ENCODE measurements around the gene TMEM184B.
"Not testable (repeated sequence)": the region's sequence is repeated elsewhere in the genome, so short reads cannot be mapped to it uniquely, and the experiment has no call there.

TMEM184B gene

DNA sequence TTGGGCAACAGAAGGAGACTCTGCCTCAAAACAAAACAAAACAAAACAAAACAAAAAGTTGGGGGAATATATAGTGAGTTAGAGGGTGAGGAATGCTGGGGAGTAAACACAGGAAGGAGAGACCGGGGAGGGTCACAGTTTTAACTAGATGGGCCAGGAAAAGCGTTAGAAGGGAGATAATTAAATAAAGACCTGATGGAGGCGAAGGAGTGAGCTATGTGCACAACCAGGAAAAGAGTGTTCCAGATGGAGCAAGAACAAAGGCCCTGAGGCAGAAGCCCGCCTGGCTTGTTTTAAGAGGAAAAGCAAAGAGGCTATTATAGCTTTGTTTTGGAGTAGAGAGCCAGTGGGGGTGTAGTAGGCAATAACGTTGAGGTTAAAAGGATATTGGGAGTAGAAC, 86.4 kb downstream of the TMEM184B start:
- in situ Hi-C loops (cut with MboI; ENCODE audit: low sequenced_read_pairs), result no loop called here

GRCh38 chr22:38184788-38185187, 88.0 kb downstream of the TMEM184B start:
- in situ Hi-C loops (cut with MboI; ENCODE audit: low sequenced_read_pairs), result no loop called here

DNA sequence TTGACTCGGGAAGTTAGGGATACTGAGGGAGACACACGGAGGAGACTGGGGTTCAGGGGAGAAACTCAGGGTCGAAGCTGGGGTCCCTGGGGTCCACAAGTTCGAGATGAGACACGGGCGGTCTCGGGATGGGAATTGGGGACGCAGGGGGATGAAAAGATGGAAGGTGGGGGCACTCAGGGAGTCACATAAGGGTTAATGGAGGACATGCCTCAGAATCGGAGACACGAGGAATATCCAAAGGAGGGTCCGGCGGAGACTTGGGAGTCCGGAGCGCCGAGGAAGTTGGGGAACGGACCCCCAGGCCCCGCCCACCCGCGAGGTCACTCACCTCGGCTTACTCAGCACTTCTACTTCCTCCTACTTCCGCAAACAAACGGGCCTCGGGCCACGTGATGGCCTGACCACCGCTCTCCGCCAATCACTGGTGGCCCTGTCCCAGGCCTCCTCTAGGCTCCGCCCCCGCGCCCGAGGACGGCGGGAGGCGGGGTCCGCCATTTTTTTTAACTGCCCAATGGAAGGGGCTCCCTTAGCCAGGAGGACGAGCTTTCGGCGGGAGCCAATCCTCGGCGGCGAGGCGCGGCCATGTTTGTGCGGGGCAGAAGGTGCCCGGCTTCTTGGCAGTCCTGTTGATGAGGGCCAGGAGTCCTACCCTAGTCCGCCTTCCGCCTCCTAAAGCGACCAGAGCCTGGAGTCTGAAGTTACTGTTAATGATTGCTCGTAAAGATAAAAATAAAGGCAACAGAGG, 91.2 kb downstream of the TMEM184B start, which contains the start of gene PLA2G6:
PLA2G6 (minus strand) TSS at position 378 of the 748 bp plus-strand sequence. CDS start 12,404 bp downstream, outside the sequence.
- in situ Hi-C loops (cut with MboI; ENCODE audit: low sequenced_read_pairs), result no loop called here

DNA sequence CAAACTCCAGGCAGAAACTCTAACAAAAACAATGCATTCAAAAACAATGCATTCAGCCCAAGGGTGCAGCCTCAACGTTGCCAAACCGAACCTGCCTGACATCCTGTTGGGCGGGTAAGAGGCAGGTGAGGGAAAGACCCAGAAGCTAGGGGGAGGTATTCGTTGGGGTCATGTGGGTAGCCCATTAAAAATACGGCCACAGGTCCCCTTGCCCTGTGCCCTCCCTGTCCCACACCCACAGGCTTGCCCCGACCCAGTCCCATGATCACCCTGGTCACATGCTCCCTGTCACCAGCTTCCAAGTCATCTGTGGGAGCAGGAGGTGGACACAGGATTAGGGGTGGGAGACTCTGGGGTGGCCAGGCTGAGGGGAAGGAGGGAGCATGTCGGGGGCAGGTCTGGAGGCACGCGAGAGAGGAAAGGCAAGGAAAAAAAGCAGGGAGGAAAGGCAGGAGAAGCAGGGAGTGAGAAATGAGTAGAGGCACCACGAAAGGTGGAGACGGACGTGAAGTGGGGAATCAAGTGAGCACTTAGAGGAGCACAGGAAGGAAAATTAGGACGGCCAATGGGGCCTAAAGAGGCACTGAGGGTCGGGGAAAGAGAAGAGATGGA, 91.9 kb downstream of the TMEM184B start:
- in situ Hi-C loops (cut with MboI; ENCODE audit: low sequenced_read_pairs), result no loop called here

GRCh38 chr22:38178605-38178937, 94.2 kb downstream of the TMEM184B start:
- in situ Hi-C loops (cut with MboI; ENCODE audit: low sequenced_read_pairs), result not testable (repeated sequence)

DNA sequence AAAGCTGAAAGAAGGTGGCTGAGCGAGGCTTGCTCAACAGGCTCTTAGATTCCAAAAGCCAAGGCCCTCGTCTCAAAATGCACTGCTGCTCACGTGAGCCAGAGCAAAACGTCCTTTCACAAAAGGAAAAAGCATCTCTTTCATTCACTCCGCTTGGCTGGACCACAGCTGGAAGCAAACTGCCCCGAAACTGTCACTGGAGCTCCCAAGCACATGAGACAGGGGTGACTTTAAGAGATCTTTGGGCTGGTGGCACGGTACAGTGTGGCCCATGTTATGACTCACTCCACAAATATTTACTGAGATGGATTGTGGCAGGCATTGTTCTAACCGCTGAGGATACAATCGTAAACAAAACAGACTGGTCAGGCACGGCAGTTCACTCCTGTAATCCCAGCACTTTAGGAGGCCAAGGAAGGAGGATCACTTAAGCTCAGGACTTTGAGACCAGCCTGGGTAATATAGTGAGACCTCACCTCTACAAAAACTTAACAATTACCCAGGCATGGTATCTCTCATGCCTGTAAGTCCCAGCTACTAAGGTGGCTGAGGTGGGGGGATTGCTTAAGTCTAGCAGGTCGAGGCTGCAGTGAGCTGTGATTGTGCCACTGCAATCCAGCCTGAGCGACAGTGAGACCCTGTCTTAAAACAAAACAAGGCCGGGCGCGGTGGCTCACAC, 94.7 kb downstream of the TMEM184B start:
- in situ Hi-C loops (cut with MboI; ENCODE audit: low sequenced_read_pairs), result no loop called here

GRCh38 chr22:38177571-38177925, 95.3 kb downstream of the TMEM184B start:
- in situ Hi-C loops (cut with MboI; ENCODE audit: low sequenced_read_pairs), result not testable (repeated sequence)

- in situ Hi-C loops (cut with MboI; ENCODE audit: low sequenced_read_pairs), result no loop called here
Measured at GRCh38 chr22:38177044-38177443, 95.8 kb downstream of the TMEM184B start.

DNA sequence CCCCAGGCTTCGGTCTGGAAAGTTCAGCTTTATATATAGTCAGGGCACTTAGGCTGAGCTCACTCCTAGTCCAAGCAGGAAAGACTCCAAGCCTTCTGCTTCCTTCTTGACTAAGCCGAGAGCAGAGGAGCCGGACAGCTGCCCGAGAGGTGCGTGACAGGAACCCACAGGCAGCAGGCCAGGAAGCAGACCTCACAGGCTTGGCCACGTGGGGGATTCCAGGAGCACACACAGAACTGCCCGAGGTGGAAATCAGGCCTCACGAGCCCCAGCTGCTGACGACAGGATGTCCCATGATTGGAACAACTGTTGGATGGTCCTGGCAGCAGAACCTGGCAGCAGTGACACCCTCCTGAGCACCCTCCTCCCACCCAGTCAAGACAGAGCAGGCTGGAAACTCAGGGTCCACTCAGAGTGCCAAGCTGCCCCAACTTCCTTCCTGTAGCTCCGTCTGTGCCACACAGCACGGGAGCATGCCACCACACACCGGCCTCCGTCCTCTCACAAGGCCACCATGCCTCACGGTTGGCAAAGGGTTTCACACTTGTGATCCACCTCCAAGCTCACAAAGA, 96.6 kb downstream of the TMEM184B start:
- in situ Hi-C loops (cut with MboI; ENCODE audit: low sequenced_read_pairs), result no loop called here

GRCh38 chr22:38175206-38176118, 97.3 kb downstream of the TMEM184B start:
- in situ Hi-C loops (cut with MboI; ENCODE audit: low sequenced_read_pairs), result no loop called here

GRCh38 chr22:38174626-38175025, 98.2 kb downstream of the TMEM184B start:
- in situ Hi-C loops (cut with MboI; ENCODE audit: low sequenced_read_pairs), result no loop called here

GRCh38 chr22:38173641-38173906, 99.2 kb downstream of the TMEM184B start:
- in situ Hi-C loops (cut with MboI; ENCODE audit: low sequenced_read_pairs), result no loop called here

DNA sequence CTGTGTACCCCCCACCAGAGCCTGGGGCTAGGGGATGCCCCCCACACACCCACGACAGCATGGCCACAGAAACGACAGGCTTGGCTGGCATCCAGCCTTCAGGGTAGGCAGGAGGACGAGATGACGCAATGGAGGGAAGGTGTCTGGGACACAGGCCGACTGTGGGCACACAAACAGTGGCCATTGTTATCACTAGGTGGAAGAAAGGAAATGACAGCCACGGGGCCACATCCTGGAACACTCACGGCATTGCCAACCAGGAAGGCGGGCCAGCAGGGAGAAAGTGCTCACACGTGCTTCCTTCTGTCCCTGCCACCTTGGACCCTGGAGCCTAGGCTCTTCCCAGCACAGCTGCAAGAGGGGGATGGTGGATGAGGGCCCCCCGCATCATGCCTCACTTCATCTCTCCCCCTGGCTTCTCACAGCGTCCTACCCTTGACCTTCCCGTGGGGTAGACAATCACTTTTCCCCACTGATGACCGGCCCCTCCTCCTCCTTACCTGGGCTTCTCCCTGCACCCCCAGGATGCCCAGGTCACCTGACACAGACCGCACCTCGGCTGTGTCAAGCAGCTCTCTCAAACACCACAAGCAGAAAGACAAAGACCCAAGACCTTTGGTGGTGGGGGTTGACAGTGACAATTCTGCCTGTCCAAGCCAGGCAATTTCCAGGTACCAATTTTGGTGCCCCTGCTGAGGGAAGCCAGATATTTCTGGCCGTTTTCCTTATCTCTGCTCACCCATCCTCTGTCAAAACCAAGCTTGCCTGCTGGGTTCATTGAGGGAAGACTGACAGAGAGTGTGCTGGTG, 99.8 kb downstream of the TMEM184B start:
- in situ Hi-C loops (cut with MboI; ENCODE audit: low sequenced_read_pairs), result no loop called here

GRCh38 chr22:38171927-38172831, 100.6 kb downstream of the TMEM184B start:
- in situ Hi-C loops (cut with MboI; ENCODE audit: low sequenced_read_pairs), result no loop called here

DNA sequence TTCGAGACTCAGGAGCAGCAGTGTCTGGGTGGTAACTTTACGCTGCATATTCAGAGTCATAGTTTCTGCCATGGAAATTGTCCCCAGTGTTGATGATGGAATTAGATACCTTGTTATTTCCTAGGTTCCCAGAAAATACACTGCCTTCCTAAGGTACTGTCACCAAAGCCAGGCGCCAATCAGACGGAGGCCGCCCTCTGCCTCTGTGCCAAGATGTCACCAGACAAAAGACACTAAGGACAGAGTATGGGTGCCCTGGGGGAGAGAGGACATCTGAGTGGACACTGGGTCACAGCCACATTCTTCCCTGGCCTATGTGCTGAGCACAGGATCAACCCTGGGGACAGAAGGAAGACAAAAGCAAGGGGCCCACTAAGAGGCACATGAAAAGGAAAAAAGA, 102.3 kb downstream of the TMEM184B start:
- in situ Hi-C loops (cut with MboI; ENCODE audit: low sequenced_read_pairs), result no loop called here

Data from hTERT RPE-1 (cell line).